SK-N-SH (cell line): ENCODE data around the gene MID1.

Source experiments
- CHD2 ChIP-seq: fragments of 150-350 bp; IDR thresholded peaks from 2 replicates; pipeline ENCODE4 v1.6.1; 2018; ENCODE audit warnings: low read length; ENCODE audit not compliant: partially characterized antibody
- CTCF ChIP-seq: fragments of 200-600 bp; sonication (generic); IDR thresholded peaks from 2 replicates; pipeline ENCODE4 v1.6.1; 2017; ENCODE audit warnings: antibody characterized with exemption, mild to moderate bottlenecking, moderate library complexity
- ELF1 ChIP-seq: IDR thresholded peaks from 2 replicates; pipeline ENCODE4 v1.4.0; 2012
- EP300 ChIP-seq, 2 experiments: IDR thresholded peaks; 2 replicates each; pipeline versions ENCODE4 v1.4.0 to v1.6.1; 2012; ENCODE audit warnings: borderline replicate concordance in 1 of 2, low read depth in 1 of 2, low read length in 1 of 2
- FOXJ3 ChIP-seq: sonication (generic); formaldehyde crosslinking; IDR thresholded peaks from 2 replicates; pipeline ENCODE4 v1.5.1; 2020; ENCODE audit warnings: mild to moderate bottlenecking, missing genetic modification reagents
- IRF3 ChIP-seq: fragments of 150-350 bp; IDR thresholded peaks from 2 replicates; pipeline ENCODE4 v1.6.1; 2016; ENCODE audit warnings: mild to moderate bottlenecking, low read depth, low read length
- JUND ChIP-seq: IDR thresholded peaks from 2 replicates; pipeline ENCODE4 v1.4.0; 2012
- NRF1 ChIP-seq: IDR thresholded peaks from 2 replicates; pipeline ENCODE4 v1.6.1; 2012; ENCODE audit warnings: low read depth, mild to moderate bottlenecking, low read length
- POLR2AphosphoS5 ChIP-seq: IDR thresholded peaks from 2 replicates; pipeline ENCODE4 v1.6.1; 2012; ENCODE audit warnings: low read depth, low read length
- REST ChIP-seq: IDR thresholded peaks from 2 replicates; pipeline ENCODE4 v1.6.1; 2012; ENCODE audit warnings: mild to moderate bottlenecking, low read depth, low read length, moderate library complexity
- RFX5 ChIP-seq: IDR thresholded peaks from 2 replicates; pipeline ENCODE4 v1.6.1; 2012; ENCODE audit warnings: mild to moderate bottlenecking, improper control_type of control experiment, low read length

GRCh38 chrX:10414862-10415261 lies 205.5 kb downstream of the MID1 start:
- TF ChIP-seq CTCF: no peak
- no peak for TF ChIP-seq NRF1
- TF ChIP-seq JUND: 0 out of 2 replicates have a peak, but pooled peaks have one; percentile 27
- TF ChIP-seq FOXJ3: no peak
- TF ChIP-seq POLR2AphosphoS5: no peak
- TF ChIP-seq EP300 (IDR thresholded peaks at IDR 0.05; ENCODE audit: borderline replicate concordance in 1 of 2, low read depth in 1 of 2, low read length in 1 of 2): 0 out of 4 replicates have a peak, but pooled peaks of 1 of the 2 experiments have one; percentile 35
- no peak for TF ChIP-seq RFX5
- TF ChIP-seq IRF3: no peak
- no peak for TF ChIP-seq CHD2
- no peak for TF ChIP-seq ELF1
- no peak for TF ChIP-seq REST
